NCI-H69 (cell line): ENCODE results near the gene GRPEL2.
A peak's percentile ranks its signal among the peaks of the same experiment; 100 is the strongest.
"Not testable (repeated sequence)": the region's sequence is repeated elsewhere in the genome, so short reads cannot be mapped to it uniquely, and the experiment has no call there.

Experiments used
- DNase-seq: peaks from one replicate; lab custom pipeline; 2025; lab: John Stamatoyannopoulos, UW

Gene GRPEL2

DNA sequence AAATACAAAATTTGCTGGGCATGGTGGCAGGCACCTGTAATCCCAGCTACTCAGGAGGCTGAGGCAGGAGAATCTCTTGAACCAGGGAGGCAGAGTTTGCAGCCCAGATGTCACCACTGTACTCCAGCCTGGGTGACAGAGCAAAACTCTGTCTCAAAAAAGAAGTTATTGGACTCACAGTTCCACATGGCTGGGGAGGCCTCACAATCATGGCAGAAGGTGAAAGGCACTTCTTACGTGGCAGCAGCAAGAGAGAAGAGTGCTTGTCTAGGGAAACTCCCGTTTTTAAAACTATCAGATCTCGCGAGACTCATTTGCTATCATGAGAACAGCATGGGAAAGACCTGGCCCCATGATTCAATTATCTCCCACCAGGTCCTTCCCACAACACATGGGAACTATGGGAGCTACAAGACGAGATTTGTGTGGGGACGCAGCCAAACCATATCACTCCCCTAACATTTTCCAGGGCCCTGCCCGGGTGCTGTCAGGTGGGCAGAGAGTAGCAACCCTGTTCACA, 53.5 kb downstream of the GRPEL2 start:
- not testable (repeated sequence) for DNase-seq

DNA sequence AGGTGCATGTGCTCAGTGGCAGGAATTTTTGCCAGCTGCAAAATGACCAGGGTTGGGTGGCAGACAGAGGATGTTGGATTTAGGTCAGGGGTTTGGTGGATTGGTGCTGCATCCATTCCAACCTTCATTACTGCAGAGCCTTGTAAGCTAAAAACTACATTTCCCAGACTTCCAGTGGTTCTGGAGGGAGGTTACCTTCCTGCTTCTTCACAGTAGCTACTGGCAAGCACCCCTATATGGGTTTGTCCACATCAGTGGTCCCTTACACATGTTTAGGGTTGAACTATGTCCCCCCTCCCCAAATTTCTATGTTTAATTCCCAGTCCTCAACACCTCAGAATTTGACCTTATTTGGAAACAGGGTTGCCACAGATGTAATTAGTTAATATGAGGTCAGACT, 54.5 kb downstream of the GRPEL2 start:
- DNase-seq = peak; percentile 55

DNA sequence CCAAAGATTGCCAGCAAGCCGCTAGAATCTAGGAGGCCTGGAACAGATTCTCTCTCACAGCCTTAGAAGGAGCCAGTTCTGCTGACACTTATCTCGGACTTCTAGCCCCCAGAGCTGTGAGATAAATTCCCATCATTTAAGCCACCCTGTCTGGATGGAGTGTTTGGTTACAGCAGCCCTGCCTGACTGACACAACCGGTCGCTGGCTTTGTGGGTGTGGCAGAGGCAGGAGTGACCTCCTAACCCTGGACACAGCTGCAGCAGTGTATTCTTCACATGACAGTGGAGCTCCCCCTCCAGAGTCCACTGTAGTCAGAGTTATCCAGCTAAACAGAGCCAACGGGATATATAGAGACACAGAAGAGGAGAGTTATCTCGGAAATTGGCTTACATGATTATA, 55.0 kb downstream of the GRPEL2 start:
- DNase-seq = no peak

DNA sequence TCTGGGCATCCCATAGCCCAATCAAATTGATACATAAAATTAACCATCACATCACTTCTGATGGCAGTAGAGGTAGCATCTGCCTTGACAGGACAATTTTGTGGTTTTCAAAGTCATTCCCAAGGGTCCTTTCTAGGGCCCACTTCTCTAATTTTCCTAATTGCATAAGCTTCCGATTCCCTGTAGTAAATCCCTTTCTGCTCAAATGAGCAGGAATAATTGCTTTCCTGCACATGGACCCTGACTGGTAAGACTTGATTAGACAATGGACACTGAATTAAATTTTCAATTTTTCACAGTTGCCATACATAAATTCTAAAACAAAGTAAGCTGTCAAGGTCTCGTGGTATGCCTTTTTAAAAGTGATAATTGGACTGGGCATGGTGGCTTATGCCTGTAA, 55.8 kb downstream of the GRPEL2 start:
- DNase-seq = no peak

DNA sequence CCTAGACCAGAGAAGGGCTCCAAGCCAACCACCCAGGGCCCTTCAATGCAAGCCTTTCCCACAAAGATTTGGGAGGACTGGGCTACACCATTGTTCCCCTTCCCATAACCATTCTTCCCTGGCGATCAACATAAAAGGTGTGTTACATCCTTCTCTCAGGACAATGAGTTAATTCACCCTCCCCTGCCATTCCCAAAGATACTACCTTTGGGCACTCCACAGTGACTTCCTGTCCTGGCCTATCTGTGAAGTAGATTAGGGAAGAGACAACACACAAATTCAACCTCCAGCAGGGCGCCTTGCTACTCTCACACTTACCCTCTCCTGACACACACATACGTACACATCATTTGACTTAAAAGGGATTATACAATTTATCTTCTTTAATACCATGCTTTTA, 57.0 kb downstream of the GRPEL2 start:
- no peak for DNase-seq
